ENCODE data around the gene DMBT1.

DNA sequence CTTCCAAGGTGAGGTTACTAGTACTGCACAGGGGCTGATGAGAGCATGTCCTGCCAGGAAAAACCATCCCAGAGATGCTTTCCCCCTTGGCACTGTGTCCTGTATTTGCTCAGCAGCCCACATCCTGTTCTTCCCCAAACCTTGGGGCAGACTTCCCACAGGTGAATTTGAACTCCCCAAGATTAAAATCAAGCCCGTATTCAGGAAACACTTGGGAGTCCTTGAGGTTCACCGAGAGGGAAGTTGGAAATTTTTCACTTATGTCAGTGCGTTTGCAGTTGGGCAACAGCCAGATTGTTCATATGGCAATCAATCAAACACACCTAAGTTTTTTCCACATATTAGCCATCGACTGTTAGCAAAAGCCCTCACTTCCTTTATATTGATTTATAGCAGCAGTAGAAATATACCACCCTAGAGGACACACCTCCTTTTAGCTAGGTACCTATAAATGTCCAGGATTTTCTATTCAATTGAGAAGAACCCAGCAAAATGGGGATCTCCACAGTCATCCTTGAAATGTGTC lies at the start of gene DMBT1:
- TF ChIP-seq, protein P1, sequence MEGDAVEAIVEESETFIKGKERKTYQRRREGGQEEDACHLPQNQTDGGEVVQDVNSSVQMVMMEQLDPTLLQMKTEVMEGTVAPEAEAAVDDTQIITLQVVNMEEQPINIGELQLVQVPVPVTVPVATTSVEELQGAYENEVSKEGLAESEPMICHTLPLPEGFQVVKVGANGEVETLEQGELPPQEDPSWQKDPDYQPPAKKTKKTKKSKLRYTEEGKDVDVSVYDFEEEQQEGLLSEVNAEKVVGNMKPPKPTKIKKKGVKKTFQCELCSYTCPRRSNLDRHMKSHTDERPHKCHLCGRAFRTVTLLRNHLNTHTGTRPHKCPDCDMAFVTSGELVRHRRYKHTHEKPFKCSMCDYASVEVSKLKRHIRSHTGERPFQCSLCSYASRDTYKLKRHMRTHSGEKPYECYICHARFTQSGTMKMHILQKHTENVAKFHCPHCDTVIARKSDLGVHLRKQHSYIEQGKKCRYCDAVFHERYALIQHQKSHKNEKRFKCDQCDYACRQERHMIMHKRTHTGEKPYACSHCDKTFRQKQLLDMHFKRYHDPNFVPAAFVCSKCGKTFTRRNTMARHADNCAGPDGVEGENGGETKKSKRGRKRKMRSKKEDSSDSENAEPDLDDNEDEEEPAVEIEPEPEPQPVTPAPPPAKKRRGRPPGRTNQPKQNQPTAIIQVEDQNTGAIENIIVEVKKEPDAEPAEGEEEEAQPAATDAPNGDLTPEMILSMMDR (IDR thresholded peaks at IDR 0.05): no peak
- no peak for TF ChIP-seq EZH2 (IDR thresholded peaks at IDR 0.05)
